A549 (cell line): Measurements from ENCODE around the gene SH3BP2. TPM values are rescaled to one million over a fixed set of nuclear protein-coding genes. Genes with fewer than 3 reads are reported as not detected.

Source experiments
- ATAC-seq, 2 experiments: fragments of 200-7000 bp in 1 of 2; fragments of >200 bp in 1 of 2; cut with Nextera tagmentation in 1 of 2; cut with Tn5 transposase in 1 of 2; 3 replicates each; pipeline versions ENCODE4 v1.8.0 to v1.9.1; 2018 to 2020; ENCODE audit warnings: mild to moderate bottlenecking in 1 of 2, moderate library complexity in 1 of 2
- CTCF ChIA-PET: fragments of 300-600 bp; sonication (Branson Sonifier 250); formaldehyde crosslinking; extraction: SDS; loops from one replicate; lab custom pipeline; 2021; ENCODE audit warnings: antibody characterized with exemption, inconsistent platforms; lab: Yijun Ruan, JAX
- POLR2A ChIA-PET: fragments of 350-600 bp; formaldehyde crosslinking; extraction: SDS; loops from one replicate; lab custom pipeline; 2021; ENCODE audit warnings: antibody characterized with exemption, inconsistent platforms; lab: Yijun Ruan, JAX
- DNase-seq, 2 experiments: peaks; one replicate each; pipeline versions ENCODE4 v3.0.0 to v3.0.0-alpha.2; 2011 to 2016; ENCODE audit warnings: low read depth in 1 of 2, low spot score in 1 of 2
- FAIRE-seq: peaks from 2 replicates; lab custom pipeline; 2011; peaks lifted over from hg19 to GRCh38; lab: Jason Lieb, UNC
- H3K27ac ChIP-seq, 2 experiments: fragments of >200 bp; sonication (Bioruptor Twin); formaldehyde crosslinking; 3 replicates each; pipeline ENCODE4 v1.5.1; 2016 to 2017
- H3K4me1 ChIP-seq: fragments of >200 bp; sonication (Bioruptor Twin); formaldehyde crosslinking; 3 replicates; pipeline ENCODE4 v1.6.1; 2016
- H3K4me2 ChIP-seq: fragments of >200 bp; sonication (Bioruptor Twin); formaldehyde crosslinking; 3 replicates; pipeline ENCODE4 v1.6.1; 2016
- H3K4me3 ChIP-seq: fragments of >200 bp; sonication (Bioruptor Twin); formaldehyde crosslinking; 3 replicates; pipeline ENCODE4 v1.5.1; 2016
- H3K9me3 ChIP-seq: fragments of >200 bp; sonication (Bioruptor Twin); formaldehyde crosslinking; 3 replicates; pipeline ENCODE4 v1.6.1; 2016
- BHLHE40 ChIP-seq: IDR thresholded peaks from 2 replicates; pipeline ENCODE4 v1.6.1; 2012; ENCODE audit warnings: low read depth, low read length, inconsistent platforms
- CHD4 ChIP-seq: fragments of 200-600 bp; sonication (generic); IDR thresholded peaks from 2 replicates; pipeline ENCODE4 v1.6.1; 2016; ENCODE audit warnings: antibody characterized with exemption, mild to moderate bottlenecking, borderline replicate concordance
- EHF ChIP-seq: fragments of 250-450 bp; sonication (Bioruptor Pico); IDR thresholded peaks from 2 replicates; pipeline ENCODE4 v1.5.0; 2020; ENCODE audit warnings: mild to moderate bottlenecking
- EP300 ChIP-seq, 2 experiments: fragments of >200 bp; sonication (Bioruptor Twin); formaldehyde crosslinking; IDR thresholded peaks; 2 replicates in 1 of 2; 3 replicates in 1 of 2; pipeline ENCODE4 v1.6.1; 2016 to 2017
- FOSB ChIP-seq: fragments of 250-450 bp; sonication (Bioruptor Pico); IDR thresholded peaks from 2 replicates; pipeline ENCODE4 v1.5.0; 2020; ENCODE audit warnings: mild to moderate bottlenecking, moderate library complexity
- FOXS1 ChIP-seq: fragments of 250-450 bp; sonication (Bioruptor Pico); IDR thresholded peaks from 2 replicates; pipeline ENCODE4 v1.5.0; 2020; ENCODE audit warnings: mild to moderate bottlenecking, moderate library complexity
- HDAC2 ChIP-seq: fragments of 200-600 bp; sonication (generic); IDR thresholded peaks from 2 replicates; pipeline ENCODE4 v1.6.1; 2016
- HOXB5 ChIP-seq: fragments of 250-450 bp; sonication (Bioruptor Pico); IDR thresholded peaks from 2 replicates; pipeline ENCODE4 v1.5.0; 2020; ENCODE audit warnings: mild to moderate bottlenecking, moderate library complexity
- JUNB ChIP-seq: fragments of >200 bp; sonication (Bioruptor Twin); formaldehyde crosslinking; IDR thresholded peaks from 2 replicates; pipeline ENCODE4 v1.6.1; 2016
- MAFK ChIP-seq: fragments of 450-650 bp; IDR thresholded peaks from 2 replicates; pipeline ENCODE4 v1.6.1; 2014; ENCODE audit not compliant: partially characterized antibody
- MAZ ChIP-seq: fragments of 150-350 bp; IDR thresholded peaks from 2 replicates; pipeline ENCODE4 v1.6.1; 2014; ENCODE audit warnings: antibody characterized with exemption, low read depth, low read length, borderline replicate concordance
- MYC ChIP-seq: IDR thresholded peaks from 2 replicates; pipeline ENCODE4 v1.6.1; 2012; ENCODE audit warnings: mild to moderate bottlenecking, inconsistent platforms, low read length, improper control_type of control experiment, borderline replicate concordance
- NFE2L2 ChIP-seq: fragments of 150-350 bp; conservative IDR thresholded peaks from 2 replicates; pipeline ENCODE4 v1.6.1; 2014; ENCODE audit warnings: low read length
- NR3C1 ChIP-seq: fragments of >200 bp; sonication (Bioruptor Twin); formaldehyde crosslinking; IDR thresholded peaks from 3 replicates; pipeline ENCODE4 v1.6.1; 2017
- RAD21 ChIP-seq, 2 experiments: fragments of >200 bp in 1 of 2; sonication (Bioruptor Twin) in 1 of 2; formaldehyde crosslinking in 1 of 2; IDR thresholded peaks in 1 of 2; conservative IDR thresholded peaks in 1 of 2; 2 replicates in 1 of 2; 3 replicates in 1 of 2; pipeline ENCODE4 v1.6.1; 2012 to 2018; ENCODE audit warnings: inconsistent platforms in 1 of 2
- REST ChIP-seq: fragments of 200-600 bp; sonication (generic); IDR thresholded peaks from 2 replicates; pipeline ENCODE4 v1.6.1; 2016; ENCODE audit warnings: antibody characterized with exemption, mild to moderate bottlenecking, moderate library complexity
- RFX5 ChIP-seq: fragments of 450-650 bp; IDR thresholded peaks from 2 replicates; pipeline ENCODE4 v1.7.1; 2014; ENCODE audit warnings: antibody characterized with exemption, mild to moderate bottlenecking, moderate library complexity
- USF2 ChIP-seq: fragments of 450-650 bp; IDR thresholded peaks from 2 replicates; pipeline ENCODE4 v1.6.1; 2014; ENCODE audit warnings: antibody characterized with exemption
- WGBS: methylation state at CpG from one replicate; pipeline ENCODE4 v1.1.6; 2017; ENCODE audit errors: missing lambda C conversion rate; 5-methylcytosine and 5-hydroxymethylcytosine counted together
- polyA plus RNA-seq, 4 experiments: library from polyadenylated mRNA; depleted of rRNA in 3 of 4; stranded (reverse); fragments of >200 nt; fragmentation: RNase III in 1 of 4; extraction: RNeasy Plus Mini Kit Qiagen cat#74134 plus additional on column Dnase treatment in 1 of 4; gene quantifications; 2 replicates in 3 of 4; 3 replicates in 1 of 4; pipeline ENCODE4 v1.2.3, GENCODE V29; 2011 to 2017
- TF ChIP-seq, protein P1 (sequence below): fragments of >200 bp; sonication (Bioruptor Twin); formaldehyde crosslinking; IDR thresholded peaks from 3 replicates; pipeline ENCODE4 v1.5.1; 2016

Gene SH3BP2
- polyA plus RNA-seq, 2 of the 4 experiments (the other 2 are of a cell fraction): 4.4 to 6.0 TPM

- ATAC-seq (no peak), DNase-seq (no peak), FAIRE-seq (no peak)
- peaks cover 13% of the 10 kb centered on the region; the same call in 2 of the 3 replicates for H3K4me1 ChIP-seq
- 88% methylated on average over 9 of the region's 9 CpGs for WGBS
- ChIA-PET POLR2A (no interaction called here), CTCF (interaction anchor here (0.6 kb wide), 1 partner anchor 81 kb away, joined by 3 read pairs; no protein-coding TSS in a partner anchor)
- H3K4me2 ChIP-seq: no peak overlapping the region
- no peak overlapping the region for H3K4me3 ChIP-seq
- TF ChIP-seq REST (no peak), MAFK (no peak), NR3C1 (no peak), EHF (CRISPR knock-in tag) (no peak), RFX5 (no peak), USF2 (no peak), HDAC2 (no peak), JUNB (no peak), MYC (no peak), NFE2L2 (no peak), FOSB (no peak), RAD21 (conservative IDR thresholded peaks at IDR 0.05 in 1 of 2, IDR thresholded peaks at IDR 0.05 in 1 of 2) (no peak), EP300 (IDR thresholded peaks at IDR 0.05) (no peak), HOXB5 (CRISPR knock-in tag) (no peak), MAZ (no peak), CHD4 (no peak), FOXS1 (CRISPR knock-in tag) (no peak), BHLHE40 (no peak)
- TF ChIP-seq, protein P1, sequence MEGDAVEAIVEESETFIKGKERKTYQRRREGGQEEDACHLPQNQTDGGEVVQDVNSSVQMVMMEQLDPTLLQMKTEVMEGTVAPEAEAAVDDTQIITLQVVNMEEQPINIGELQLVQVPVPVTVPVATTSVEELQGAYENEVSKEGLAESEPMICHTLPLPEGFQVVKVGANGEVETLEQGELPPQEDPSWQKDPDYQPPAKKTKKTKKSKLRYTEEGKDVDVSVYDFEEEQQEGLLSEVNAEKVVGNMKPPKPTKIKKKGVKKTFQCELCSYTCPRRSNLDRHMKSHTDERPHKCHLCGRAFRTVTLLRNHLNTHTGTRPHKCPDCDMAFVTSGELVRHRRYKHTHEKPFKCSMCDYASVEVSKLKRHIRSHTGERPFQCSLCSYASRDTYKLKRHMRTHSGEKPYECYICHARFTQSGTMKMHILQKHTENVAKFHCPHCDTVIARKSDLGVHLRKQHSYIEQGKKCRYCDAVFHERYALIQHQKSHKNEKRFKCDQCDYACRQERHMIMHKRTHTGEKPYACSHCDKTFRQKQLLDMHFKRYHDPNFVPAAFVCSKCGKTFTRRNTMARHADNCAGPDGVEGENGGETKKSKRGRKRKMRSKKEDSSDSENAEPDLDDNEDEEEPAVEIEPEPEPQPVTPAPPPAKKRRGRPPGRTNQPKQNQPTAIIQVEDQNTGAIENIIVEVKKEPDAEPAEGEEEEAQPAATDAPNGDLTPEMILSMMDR: no peak
- H3K27ac ChIP-seq: no peak overlapping the region
- no peaks in the 10 kb centered on the region for H3K9me3 ChIP-seq
Observed at GRCh38 chr4:2849267-2850152, 56.6 kb downstream of the SH3BP2 start.
